GM23338 (cell line): ENCODE measurements around the gene HBB. TPM values are rescaled to one million over a fixed set of nuclear protein-coding genes. Genes with fewer than 3 reads are reported as not detected.

Experiments used
- ATAC-seq: fragments of 200-7000 bp; cut with Tn5 transposase; 3 replicates; pipeline ENCODE4 v1.9.1; 2020
- DNase-seq: peaks from one replicate; pipeline ENCODE4 v3.0.0-alpha.2; 2015; ENCODE audit warnings: low spot score
- H2AFZ ChIP-seq: fragments of 200-600 bp; sonication (generic); 2 replicates; pipeline ENCODE4 v1.8.0; 2016; ENCODE audit warnings: antibody characterized with exemption, mild to moderate bottlenecking, moderate library complexity
- H3F3A ChIP-seq: fragments of 200-600 bp; sonication (generic); replicated peaks from 2 replicates; pipeline ENCODE4 v1.8.0; 2017; ENCODE audit warnings: antibody characterized with exemption, mixed run types, low read depth
- H3K27ac ChIP-seq: fragments of 200-600 bp; sonication (generic); 2 replicates; pipeline ENCODE4 v1.6.1; 2016; ENCODE audit warnings: low read depth
- H3K27me3 ChIP-seq: fragments of 200-600 bp; sonication (generic); 2 replicates; pipeline ENCODE4 v1.8.0; 2016; ENCODE audit warnings: mild to moderate bottlenecking, mixed run types, moderate library complexity; ENCODE audit not compliant: insufficient read depth
- H3K36me3 ChIP-seq: fragments of 200-600 bp; sonication (generic); 2 replicates; pipeline ENCODE4 v1.8.0; 2016; ENCODE audit warnings: mild to moderate bottlenecking; ENCODE audit not compliant: insufficient read depth
- H3K4me1 ChIP-seq: fragments of 200-600 bp; sonication (generic); 2 replicates; pipeline ENCODE4 v1.8.0; 2016; ENCODE audit warnings: mild to moderate bottlenecking, moderate library complexity; ENCODE audit not compliant: insufficient read depth
- H3K4me2 ChIP-seq: fragments of 200-600 bp; sonication (generic); 2 replicates; pipeline ENCODE4 v1.7.1; 2017; ENCODE audit warnings: mixed run types
- H3K4me3 ChIP-seq: fragments of 200-600 bp; sonication (generic); 2 replicates; pipeline ENCODE4 v1.6.1; 2016; ENCODE audit warnings: mixed run types
- H3K79me2 ChIP-seq: fragments of 200-600 bp; sonication (generic); replicated peaks from 2 replicates; pipeline ENCODE4 v1.8.0; 2017; ENCODE audit warnings: mild to moderate bottlenecking; ENCODE audit not compliant: insufficient read depth
- H3K9me2 ChIP-seq: fragments of 200-600 bp; sonication (generic); 2 replicates; pipeline ENCODE4 v1.8.0; 2017; ENCODE audit not compliant: insufficient read depth
- H4K20me1 ChIP-seq: fragments of 200-600 bp; sonication (generic); replicated peaks from 2 replicates; pipeline ENCODE4 v1.8.0; 2017; ENCODE audit warnings: mild to moderate bottlenecking; ENCODE audit not compliant: insufficient read depth
- H3K27ac Mint-ChIP-seq: 2 replicates; pipeline ENCODE4 v1.8.0; 2020; ENCODE audit warnings: inconsistent platforms, mild to moderate bottlenecking, moderate library complexity, mixed read lengths
- H3K27me3 Mint-ChIP-seq: 3 replicates; pipeline ENCODE4 v1.8.0; 2022; ENCODE audit warnings: low read depth, mild to moderate bottlenecking, moderate library complexity, mixed read lengths, inconsistent platforms; ENCODE audit not compliant: insufficient read depth, poor library complexity
- H3K36me3 Mint-ChIP-seq: 3 replicates; pipeline ENCODE4 v1.8.0; 2021; ENCODE audit warnings: low read depth, mild to moderate bottlenecking, inconsistent platforms, moderate library complexity, mixed read lengths
- H3K4me1 Mint-ChIP-seq: 3 replicates; pipeline ENCODE4 v1.8.0; 2020; ENCODE audit warnings: mild to moderate bottlenecking, inconsistent platforms, mixed read lengths
- H3K4me3 Mint-ChIP-seq: 3 replicates; pipeline ENCODE4 v1.8.0; 2021; ENCODE audit warnings: moderate library complexity, mild to moderate bottlenecking, inconsistent platforms, mixed read lengths
- H3K9me3 Mint-ChIP-seq: 3 replicates; pipeline ENCODE4 v1.8.0; 2020; ENCODE audit warnings: moderate library complexity, mild to moderate bottlenecking, inconsistent platforms, mixed read lengths
- CREB1 ChIP-seq: fragments of 250-450 bp; sonication (Bioruptor Pico); IDR thresholded peaks from 2 replicates; pipeline ENCODE4 v1.5.0; 2020; ENCODE audit warnings: low read depth, mild to moderate bottlenecking, moderate library complexity
- CTCF ChIP-seq, 2 experiments: fragments of 200-600 bp in 1 of 2; sonication (generic) in 1 of 2; conservative IDR thresholded peaks; 2 replicates each; pipeline versions ENCODE4 v1.5.1 to v1.6.1; 2016 to 2017; ENCODE audit warnings: antibody characterized with exemption in 2 of 2, low read depth in 2 of 2, mild to moderate bottlenecking in 2 of 2, moderate library complexity in 1 of 2
- ETS1 ChIP-seq: IDR thresholded peaks from 2 replicates; pipeline ENCODE4 v1.6.1; 2016; ENCODE audit warnings: antibody characterized with exemption
- EZH2 ChIP-seq: fragments of 200-600 bp; sonication (generic); IDR thresholded peaks from one replicate; pipeline ENCODE4 v1.8.0; 2017; ENCODE audit warnings: antibody characterized with exemption, mild to moderate bottlenecking, low read depth; ENCODE audit not compliant: unreplicated experiment
- EZH2phosphoT487 ChIP-seq: fragments of 200-600 bp; sonication (generic); IDR thresholded peaks from one replicate; pipeline ENCODE4 v1.8.1; 2018; ENCODE audit warnings: antibody characterized with exemption; ENCODE audit not compliant: unreplicated experiment
- JUNB ChIP-seq: IDR thresholded peaks from one replicate; pipeline ENCODE4 v1.6.1; 2016; ENCODE audit warnings: antibody characterized with exemption; ENCODE audit not compliant: unreplicated experiment
- NANOG ChIP-seq: IDR thresholded peaks from 2 replicates; pipeline ENCODE4 v1.6.1; 2016; ENCODE audit warnings: antibody characterized with exemption, borderline replicate concordance
- POLR2AphosphoS5 ChIP-seq: IDR thresholded peaks from 2 replicates; pipeline ENCODE4 v1.6.1; 2016; ENCODE audit warnings: antibody characterized with exemption, low read depth
- REST ChIP-seq: IDR thresholded peaks from one replicate; pipeline ENCODE4 v1.6.1; 2018; ENCODE audit warnings: antibody characterized with exemption; ENCODE audit not compliant: unreplicated experiment
- STAT1 ChIP-seq: IDR thresholded peaks from one replicate; pipeline ENCODE4 v1.6.1; 2016; ENCODE audit warnings: antibody characterized with exemption; ENCODE audit not compliant: unreplicated experiment
- ZNF114 ChIP-seq: fragments of 250-450 bp; sonication (Bioruptor Pico); IDR thresholded peaks from 2 replicates; pipeline ENCODE4 v1.5.0; 2020; ENCODE audit warnings: mild to moderate bottlenecking, moderate library complexity
- ZNF331 ChIP-seq: fragments of 250-450 bp; sonication (Bioruptor Pico); IDR thresholded peaks from 2 replicates; pipeline ENCODE4 v1.5.0; 2020; ENCODE audit warnings: low read depth, mild to moderate bottlenecking, moderate library complexity
- polyA plus RNA-seq: library from polyadenylated mRNA; unstranded; fragments of >200 nt; fragmentation: Nextera tagmentation; extraction: Ambion mirVana; gene quantifications from 2 replicates; pipeline ENCODE4 v1.2.1, GENCODE V29; 2016
- total RNA-seq: library from RNA; depleted of rRNA; stranded (reverse); fragments of >200 nt; shearing (Covaris generic); gene quantifications from 2 replicates; pipeline ENCODE4 v1.2.3, GENCODE V29; 2014

HBB gene
- total and polyA plus RNA-seq, 2 experiments from 2014 or later = not detected

GRCh38 chr11:5188201-5188600 is 38.7 kb downstream of the HBB start:
- H2AFZ ChIP-seq = no peak overlapping the region
- no peak overlapping the region for H3K27ac ChIP-seq
- no peaks in the 10 kb centered on the region for H4K20me1 ChIP-seq
- ATAC-seq = no peak
- H3K4me1 ChIP-seq = no peaks in the 10 kb centered on the region
- Mint-ChIP-seq H3K27me3 (no peaks in the 10 kb centered on the region), H3K9me3 (peaks cover 20% of the 10 kb centered on the region), H3K4me1 (no peaks in the 10 kb centered on the region), H3K27ac (no peak overlapping the region), H3K36me3 (peaks cover 12% of the 10 kb centered on the region), H3K4me3 (no peak overlapping the region)
- no peaks in the 10 kb centered on the region for H3K36me3 ChIP-seq
- H3K4me2 ChIP-seq = no peak overlapping the region
- no peaks in the 10 kb centered on the region for H3F3A ChIP-seq
- H3K4me3 ChIP-seq = no peak overlapping the region
- no peaks in the 10 kb centered on the region for H3K9me2 ChIP-seq
- DNase-seq = no peak
- H3K79me2 ChIP-seq = no peaks in the 10 kb centered on the region
- no peaks in the 10 kb centered on the region for H3K27me3 ChIP-seq
- TF ChIP-seq NANOG (no peak), ZNF114 (no peak), STAT1 (no peak), CTCF (conservative IDR thresholded peaks at IDR 0.05; ENCODE audit: low read depth in 2 of 2) (no peak), ZNF331 (CRISPR knock-in tag) (no peak), EZH2phosphoT487 (no peak), ETS1 (no peak), EZH2 (no peak), POLR2AphosphoS5 (no peak)

DNA sequence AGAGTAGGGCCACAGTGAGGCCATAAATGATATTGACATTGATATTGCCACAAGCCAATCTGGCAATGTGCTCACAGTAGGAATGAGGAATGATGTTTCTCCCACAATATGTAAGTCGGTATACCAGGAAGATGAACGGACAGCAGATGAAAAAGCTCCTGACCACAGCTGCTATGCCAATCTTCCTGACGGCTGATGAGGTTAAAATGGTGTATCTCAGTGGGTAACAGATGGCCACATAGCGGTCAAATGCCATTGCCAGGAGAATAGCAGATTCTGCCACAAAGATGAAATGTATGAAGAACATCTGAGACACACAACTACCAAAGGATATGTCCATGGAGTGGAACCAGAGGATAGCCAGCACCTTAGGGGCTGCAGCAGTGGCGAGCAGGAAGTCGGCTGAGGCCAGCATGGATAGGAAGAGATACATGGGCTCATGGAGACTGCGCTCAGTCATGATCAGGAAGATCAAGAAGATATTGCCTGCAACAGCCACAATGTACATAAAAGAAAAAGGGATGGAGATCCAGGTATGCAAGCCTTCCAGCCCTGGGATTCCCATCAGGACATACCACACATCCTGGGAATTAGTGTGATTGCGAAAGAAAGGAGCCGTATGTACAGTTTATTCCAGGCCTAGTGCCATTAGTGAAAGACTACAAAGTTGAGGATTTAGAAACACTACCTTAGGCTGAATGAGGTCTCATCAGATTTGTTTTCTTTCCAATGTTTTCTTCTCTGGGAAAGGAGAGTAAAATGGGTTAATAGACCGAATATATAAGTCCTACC is 48.6 kb downstream of the HBB start:
- H3K27ac ChIP-seq = no peak overlapping the region
- no peaks in the 10 kb centered on the region for H3F3A ChIP-seq
- no peaks in the 10 kb centered on the region for H3K36me3 Mint-ChIP-seq
- no peaks in the 10 kb centered on the region for H3K36me3 ChIP-seq
- H4K20me1 ChIP-seq = no peaks in the 10 kb centered on the region
- no peaks in the 10 kb centered on the region for H3K27me3 ChIP-seq
- H3K9me3 Mint-ChIP-seq = no peaks in the 10 kb centered on the region
- H3K4me1 ChIP-seq = no peaks in the 10 kb centered on the region
- no peak for ATAC-seq
- no peak overlapping the region for H3K27ac Mint-ChIP-seq
- no peak overlapping the region for H3K4me2 ChIP-seq
- H2AFZ ChIP-seq = no peak overlapping the region
- no peaks in the 10 kb centered on the region for H3K4me1 Mint-ChIP-seq
- no peaks in the 10 kb centered on the region for H3K27me3 Mint-ChIP-seq
- no peaks in the 10 kb centered on the region for H3K9me2 ChIP-seq
- no peaks in the 10 kb centered on the region for H3K79me2 ChIP-seq
- H3K4me3 ChIP-seq = no peak overlapping the region
- DNase-seq = no peak
- H3K4me3 Mint-ChIP-seq = no peak overlapping the region
- TF ChIP-seq EZH2 (no peak), JUNB (no peak), CREB1 (CRISPR knock-in tag) (no peak), CTCF (conservative IDR thresholded peaks at IDR 0.05; ENCODE audit: low read depth in 2 of 2) (no peak), NANOG (no peak), STAT1 (no peak), EZH2phosphoT487 (no peak), ZNF114 (no peak), ZNF331 (CRISPR knock-in tag) (no peak), POLR2AphosphoS5 (no peak), REST (no peak), ETS1 (no peak)
